CD4-positive, alpha-beta T cell treated with Interferon alpha-2 for 1 hour (primary cell): ENCODE results near the gene RET.
"Not testable (repeated sequence)": the region's sequence is repeated elsewhere in the genome, so short reads cannot be mapped to it uniquely, and the experiment has no call there.

Experiments used
- DNase-seq, 2 donors: peaks; one replicate each; pipeline ENCODE4 v3.0.0-alpha.2; 2020 to 2022

The RET gene

DNA sequence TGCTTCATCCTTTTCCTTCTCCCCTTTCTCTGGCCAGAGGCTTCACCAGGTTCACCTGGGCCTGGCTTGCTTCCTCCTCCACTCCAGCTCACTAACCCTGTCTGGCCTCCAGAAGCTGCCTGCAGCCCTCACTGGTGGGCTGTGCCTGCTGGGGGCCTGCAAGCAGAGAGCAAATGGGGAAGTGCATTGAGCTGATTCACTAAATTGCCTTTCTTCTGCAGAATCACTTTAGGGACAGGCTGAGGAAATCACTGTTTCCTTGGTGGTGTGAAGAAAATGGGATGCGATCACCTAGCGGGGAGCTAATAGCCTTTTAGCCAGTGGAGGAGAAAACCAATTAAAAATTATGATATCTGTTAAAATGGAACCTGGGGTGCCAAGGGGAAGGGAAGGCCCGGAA is 3.0 kb downstream of the RET start:
- no peak for DNase-seq

DNA sequence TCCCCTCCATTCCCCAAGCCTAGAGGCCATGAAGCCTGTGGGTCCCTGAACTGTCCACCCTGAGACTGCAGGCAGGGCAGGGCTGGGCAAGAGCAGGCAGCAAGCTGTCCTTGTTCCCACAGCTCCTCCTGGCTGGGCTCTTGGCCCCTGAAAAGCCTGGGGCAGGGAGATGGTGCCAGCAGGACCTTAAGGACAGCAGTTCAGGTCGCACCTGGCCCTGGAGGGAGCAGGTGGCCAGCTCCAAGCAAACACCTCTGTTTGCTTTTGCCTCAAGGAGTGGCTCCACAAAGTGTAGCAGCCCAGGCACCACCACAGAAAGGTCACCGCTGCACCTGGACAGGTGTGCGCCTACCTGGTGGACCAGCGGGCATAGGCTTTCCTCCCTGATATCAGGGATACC is 5.2 kb downstream of the RET start:
- no peak for DNase-seq

DNA sequence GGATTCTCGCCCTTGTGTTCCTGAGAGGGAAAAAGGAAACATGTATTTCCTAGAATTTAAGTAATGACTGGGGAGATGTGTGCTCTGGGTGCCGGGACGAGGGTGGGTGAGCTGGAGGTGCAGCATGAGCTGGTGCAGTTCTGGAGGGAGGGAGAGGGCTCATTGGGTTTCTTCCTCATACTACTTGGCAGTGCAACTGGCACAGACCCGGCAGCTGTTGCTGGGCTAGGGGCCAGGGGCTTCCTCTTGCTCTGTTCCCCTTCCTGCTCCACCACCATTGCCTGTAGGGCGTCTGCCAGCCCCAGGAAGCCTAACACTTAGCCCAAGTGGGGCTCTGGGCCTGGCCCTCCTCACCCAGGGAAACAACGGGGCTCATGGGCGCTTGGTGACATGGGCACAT is 5.9 kb downstream of the RET start:
- no peak for DNase-seq

DNA sequence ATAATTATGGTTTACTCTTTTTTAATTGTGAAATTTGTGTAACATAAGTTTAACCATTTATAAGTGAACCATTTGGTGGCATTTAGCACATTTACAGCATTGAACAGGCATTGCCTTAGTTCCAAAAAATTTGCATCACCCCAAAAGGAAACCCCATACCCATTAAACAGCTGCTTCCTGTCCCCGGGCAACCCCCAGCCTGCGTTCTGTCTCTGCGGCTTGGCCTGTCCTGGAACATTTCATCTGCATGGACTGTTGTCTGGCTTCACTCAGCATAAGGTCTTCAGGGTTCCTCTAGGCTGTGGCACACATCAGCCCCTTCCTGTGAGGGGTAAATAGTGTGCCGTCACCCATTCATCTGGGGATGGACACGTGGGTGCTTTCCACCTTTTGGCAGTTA is 6.9 kb downstream of the RET start:
- no peak for DNase-seq

DNA sequence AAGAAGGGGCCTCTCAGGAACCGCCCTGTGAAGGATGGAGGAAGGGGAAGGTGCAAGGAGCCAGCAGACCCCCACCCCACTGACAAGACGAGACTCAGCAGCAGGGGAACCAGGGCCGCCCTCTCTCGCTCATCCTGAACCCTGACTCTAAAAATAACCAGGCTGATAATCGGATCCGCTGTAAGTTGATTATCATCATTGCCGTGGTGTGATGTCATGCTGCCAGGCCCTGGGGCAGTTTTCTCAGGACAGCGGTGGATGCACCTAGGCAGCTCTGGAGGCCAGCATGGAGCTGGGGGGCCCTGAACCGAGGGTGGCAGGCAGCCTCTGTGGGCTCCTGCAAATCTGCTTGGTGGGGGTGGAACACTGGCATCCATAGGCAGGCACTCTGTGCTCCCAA is 7.9 kb downstream of the RET start:
- DNase-seq, result no peak

DNA sequence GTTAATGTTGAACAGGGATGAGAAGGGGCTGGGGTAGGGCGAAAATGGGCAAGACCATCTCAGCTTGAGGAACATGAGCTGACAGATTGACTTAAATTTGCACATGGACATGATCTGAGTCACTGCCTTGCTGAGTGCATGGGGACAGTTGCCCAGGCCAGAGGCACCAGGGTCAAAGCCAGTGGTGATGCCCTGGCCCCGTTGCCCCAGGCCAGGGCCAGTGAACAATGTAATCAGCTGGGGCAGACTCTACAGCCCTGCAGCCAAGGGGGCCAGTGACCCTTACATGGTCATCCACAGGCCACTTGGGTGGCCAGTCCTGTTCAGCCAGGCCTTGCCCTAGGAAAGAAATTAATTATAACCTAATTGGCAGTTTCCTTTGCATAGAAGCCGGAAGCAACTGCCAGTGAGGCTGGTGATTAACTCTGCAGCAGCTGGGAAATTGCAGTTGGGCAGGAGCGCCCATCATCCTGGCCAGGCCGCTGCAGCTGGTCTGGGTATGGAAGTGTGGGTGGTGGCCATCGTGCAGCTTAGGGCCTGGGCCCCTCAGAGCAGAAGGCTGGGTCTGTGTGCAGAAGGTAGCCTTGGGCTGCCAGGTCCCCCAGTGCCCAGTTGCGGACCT is 9.6 kb downstream of the RET start:
- no peak for DNase-seq

DNA sequence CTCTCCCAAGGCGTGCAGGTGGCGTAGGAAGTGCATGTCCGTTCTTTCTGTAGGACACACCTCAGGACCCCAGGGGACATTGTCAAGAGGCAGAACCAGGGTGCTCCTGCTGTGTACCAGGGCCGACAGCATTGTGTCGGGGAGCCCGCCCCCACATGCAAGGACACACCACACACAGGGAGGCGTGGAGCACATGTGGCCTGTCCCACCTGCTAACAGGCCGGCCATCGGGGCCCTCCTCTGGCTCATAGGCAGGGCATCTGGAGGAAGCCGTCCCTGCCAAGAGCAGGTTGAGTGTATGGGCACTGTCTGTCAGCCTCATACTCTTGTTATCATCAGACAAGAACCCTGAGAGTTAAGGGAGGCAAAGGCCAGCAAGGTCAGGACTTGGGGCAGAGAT is 12.7 kb downstream of the RET start:
- DNase-seq, result no peak

DNA sequence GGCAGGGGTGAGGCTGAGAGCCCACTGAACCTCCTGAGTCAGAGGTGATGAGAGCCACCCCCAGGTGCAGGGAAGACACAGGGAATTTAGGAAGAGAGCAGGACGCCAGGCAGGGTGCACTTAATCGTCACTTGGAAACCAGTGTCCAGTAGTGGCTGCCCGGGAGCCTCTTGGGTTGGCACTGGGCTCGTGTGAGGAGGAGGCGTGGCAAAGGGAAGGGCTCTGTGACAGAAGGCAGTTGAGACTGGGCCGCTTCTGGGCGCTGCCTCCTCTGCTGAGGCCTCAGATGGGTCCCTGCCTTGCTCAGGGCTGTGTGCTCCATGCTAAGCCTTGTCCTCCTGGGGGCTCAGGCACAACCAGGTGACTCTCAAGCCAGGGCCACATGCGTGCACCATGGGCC is 13.3 kb downstream of the RET start:
- no peak for DNase-seq

DNA sequence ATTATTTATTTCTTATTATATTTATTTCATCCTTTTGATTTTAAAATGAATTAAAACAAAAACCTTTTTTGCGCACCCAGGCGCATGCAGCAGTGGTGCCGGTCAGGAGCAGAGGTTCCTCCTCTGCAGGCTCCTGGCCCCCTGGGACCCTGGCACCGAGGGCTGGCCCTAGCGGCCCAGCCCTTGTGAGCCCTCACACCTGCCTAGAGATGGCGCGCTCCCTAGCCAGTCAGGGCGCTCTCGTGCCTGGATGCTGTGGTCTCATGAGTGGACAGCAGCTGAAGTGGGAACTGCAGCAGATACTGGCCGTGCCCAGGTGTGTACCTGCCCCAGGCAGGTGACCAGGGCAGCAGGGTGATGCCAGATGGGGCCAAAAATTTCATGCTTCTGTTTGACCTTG is 13.8 kb downstream of the RET start:
- DNase-seq, result no peak

DNA sequence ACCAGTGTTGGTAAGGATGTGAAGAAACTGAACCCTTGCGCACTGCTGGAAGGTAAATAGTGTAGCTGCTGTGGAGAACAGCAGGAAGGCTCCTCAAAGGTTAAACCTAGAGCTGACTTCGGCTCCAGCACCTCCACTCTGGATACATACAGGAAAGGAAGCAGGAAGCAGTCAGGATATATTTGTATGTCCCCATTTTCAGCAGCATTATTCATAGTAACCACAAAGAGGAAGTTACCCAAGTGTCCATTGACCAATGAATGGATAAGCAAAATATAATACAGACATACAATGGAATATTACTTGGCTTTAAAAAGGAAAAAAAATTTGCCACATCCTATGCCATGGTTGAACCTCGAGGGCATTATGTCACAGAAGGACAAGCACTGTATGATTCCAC is 15.0 kb downstream of the RET start:
- DNase-seq, result no peak

DNA sequence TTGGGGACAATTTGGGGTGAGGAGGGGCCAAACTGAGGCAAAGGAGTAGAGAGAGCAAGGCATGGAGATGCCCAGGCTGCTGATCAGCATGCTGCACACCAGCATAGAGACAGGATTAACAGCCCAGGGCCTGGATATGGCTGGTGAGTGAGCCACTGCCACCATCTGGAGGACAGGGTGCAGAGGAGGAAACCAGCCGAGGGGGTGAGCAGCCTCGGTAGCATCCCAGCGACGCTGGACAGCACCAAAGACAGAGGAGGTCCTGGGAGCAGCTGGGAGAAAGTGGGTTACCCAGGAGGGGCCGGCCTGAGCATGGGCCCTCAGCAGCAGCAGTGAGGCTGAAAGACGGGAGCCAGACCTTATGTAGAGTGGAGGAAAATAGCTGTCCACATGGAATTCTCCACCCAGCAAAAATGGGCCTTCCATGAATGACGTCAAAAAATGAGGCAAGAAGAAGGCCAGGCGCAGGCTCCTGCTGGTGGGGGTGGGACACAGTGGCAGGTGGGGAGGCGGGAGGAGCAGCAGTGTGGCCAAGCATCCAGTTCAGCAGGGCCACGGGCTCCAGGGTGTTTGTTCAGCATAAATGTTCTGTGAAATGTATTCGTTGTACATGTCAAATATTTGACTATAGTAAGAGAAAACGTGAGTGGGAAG is 16.7 kb downstream of the RET start:
- DNase-seq, result no peak

DNA sequence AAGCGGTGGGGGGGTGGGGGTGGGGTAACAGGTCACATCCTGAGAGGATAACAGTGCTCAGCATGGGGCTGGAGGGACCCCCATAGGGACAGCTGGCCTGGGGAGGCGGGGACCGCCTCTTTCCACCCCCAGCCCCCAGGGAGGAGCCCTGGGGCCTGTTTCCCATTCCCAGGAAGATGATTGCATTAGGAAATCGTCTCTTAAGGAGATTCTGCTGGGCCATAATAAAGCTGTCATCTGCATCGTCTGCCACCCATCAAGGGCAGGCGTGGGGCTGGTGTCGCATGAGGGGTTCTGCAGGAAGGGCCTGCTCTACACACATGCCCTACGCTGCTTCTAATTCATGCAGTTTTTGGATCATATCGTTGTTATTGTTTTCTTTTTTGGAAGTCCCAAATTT is 17.2 kb downstream of the RET start:
- no peak for DNase-seq

DNA sequence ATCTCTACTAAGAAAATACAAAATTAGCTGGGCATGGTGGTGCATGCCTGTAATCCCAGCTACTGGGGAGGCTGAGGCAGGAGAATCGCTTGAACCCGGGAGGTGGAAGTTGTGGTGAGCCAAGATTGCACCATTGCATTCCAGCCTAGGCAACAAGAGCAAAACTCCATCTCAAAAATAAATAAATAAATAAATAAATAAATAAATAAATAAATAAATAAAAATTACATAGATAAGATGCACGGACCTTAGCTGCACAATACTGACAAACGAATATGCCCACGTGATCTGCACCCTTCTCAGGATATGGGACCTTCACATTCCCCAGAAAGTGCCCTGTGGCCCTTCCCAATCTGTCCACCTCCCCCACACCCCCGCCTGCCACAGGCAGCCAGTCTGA is 22.5 kb downstream of the RET start:
- DNase-seq, result not testable (repeated sequence)

DNA sequence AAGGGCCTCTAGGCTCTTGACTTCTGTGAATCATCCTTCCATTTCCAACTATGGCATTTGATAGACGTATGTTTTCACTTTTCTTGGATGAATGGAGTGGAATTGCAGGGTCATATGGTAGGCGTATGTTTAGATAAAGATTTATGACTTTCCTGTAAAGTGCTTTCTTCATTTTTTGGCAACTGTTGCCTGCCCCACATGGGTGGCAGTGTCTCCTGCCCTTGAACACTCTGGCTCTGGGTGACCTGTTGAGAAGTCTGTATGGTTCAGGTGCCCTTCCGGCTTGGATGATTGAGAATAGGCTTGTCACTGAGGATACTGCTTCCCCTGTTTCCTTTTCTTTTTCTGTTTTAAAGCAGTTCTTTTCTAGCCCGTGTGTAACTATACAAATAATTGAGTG is 23.1 kb downstream of the RET start:
- no peak for DNase-seq

DNA sequence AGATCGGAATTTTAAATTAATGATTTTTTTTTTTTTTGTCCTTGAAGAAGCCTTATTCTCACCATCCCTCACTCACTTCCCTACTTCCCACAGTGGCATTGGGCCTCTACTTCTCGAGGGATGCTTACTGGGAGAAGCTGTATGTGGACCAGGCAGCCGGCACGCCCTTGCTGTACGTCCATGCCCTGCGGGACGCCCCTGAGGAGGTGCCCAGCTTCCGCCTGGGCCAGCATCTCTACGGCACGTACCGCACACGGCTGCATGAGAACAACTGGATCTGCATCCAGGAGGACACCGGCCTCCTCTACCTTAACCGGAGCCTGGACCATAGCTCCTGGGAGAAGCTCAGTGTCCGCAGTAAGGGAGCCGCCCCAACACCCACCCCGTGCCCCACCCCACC is 23.5 kb downstream of the RET start:
- DNase-seq, result no peak

DNA sequence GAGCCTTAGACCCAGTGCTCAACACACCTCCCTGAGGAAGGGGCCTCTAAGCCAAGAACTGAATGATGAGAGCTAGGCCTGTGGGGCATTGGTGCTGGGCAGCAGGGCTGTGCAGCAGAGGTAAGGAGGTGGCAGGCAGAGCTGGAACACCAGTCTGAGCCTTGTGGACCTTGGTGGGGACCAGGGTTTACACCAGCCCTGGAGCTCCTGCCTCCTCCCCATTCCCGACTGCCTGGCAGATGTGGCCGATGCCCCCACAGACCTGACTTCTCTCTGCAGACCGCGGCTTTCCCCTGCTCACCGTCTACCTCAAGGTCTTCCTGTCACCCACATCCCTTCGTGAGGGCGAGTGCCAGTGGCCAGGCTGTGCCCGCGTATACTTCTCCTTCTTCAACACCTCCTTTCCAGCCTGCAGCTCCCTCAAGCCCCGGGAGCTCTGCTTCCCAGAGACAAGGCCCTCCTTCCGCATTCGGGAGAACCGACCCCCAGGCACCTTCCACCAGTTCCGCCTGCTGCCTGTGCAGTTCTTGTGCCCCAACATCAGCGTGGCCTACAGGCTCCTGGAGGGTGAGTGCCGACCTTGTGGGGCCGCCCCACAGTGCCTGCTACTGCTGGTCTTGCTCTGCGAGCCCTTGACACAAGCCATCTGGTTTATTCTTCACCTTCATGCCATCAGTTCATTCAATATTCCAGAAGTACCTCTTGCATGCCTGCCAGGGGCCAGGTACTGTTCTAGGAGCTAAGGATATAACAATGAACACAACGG is 25.4 kb downstream of the RET start:
- DNase-seq, result no peak

DNA sequence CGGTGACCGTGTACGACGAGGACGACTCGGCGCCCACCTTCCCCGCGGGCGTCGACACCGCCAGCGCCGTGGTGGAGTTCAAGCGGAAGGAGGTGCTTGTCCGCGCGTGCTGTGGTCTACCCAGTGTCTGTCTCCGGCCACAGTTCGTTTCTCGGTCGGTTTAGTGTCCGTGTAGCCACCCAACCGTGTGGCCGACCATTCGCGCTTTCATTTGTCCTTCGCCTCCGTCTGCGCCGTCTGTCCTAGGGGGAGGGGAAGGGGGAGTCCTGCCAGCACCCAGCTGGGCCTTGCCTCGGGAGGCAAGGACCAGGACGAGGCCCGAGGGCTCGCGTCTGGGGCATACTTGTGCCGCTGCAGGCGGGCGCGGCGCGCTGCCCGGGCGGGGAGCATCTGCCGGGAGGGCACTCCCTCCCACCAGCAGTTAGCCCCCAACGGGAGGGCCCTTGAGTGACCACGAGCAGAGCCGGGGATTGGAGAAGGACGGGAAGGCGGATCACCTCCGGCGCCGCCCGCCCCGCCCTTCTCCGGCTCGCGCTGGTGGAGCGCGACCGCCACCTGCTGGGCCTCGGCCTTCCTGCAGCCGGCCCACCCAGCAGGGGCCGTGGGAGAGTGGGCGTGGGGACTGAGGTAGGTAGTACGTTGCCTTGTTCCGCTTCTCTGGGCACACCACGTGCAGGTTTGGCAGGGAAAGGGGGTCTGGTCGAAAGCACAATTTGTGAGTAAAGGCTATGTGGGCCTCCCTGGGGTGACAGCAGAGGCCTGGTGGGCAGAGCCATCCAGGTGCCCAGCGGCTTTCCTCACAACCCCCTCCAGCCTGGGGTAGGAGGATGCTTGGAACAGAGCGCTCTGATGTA is 28.5 kb downstream of the RET start:
- DNase-seq, result peak; percentile 70 to 80

DNA sequence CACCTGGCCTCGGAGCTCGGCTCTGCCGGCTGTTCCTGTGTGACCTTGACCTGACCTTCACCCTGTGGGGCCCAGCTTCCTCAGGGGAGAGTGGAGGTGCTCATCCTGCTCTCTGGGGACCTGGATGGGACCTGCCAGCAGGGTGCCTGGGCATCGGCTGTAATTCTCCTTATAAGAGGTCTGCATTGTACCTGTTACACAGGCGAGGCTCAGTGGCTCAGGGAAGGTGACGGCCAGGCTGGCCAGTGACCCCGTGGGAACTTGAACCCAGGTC is 29.0 kb downstream of the RET start:
- DNase-seq, result no peak

DNA sequence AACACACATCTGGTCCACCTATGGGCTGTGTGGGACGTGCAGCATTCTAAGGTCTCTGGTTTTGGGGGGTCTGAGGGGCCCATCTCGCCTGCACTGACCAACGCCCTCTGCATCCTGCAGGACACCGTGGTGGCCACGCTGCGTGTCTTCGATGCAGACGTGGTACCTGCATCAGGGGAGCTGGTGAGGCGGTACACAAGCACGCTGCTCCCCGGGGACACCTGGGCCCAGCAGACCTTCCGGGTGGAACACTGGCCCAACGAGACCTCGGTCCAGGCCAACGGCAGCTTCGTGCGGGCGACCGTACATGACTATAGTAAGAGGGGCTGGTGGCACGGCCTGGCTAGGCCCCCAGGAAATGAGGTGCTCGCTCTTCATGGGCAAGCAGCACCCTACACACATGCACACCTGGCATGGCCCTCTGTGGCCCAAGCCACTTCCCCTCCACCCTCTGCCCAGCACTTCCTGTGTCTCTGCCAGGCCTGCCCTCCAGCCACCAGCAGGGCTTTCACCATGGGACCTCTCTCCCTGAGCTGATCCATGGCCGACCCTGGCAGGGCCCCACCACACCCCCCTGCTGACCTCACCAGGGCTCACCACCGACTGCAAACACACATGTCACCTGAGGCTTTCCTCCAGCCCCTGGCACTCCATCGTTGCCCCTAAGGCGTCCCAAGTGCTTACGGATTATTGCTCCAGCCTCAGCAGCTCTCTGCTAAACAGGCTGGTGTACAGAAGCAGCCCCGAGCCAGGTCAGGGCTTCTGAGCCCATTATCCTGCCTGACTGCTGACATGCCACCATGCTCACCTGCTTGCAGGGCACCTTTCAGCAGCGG is 29.6 kb downstream of the RET start:
- DNase-seq, result no peak

DNA sequence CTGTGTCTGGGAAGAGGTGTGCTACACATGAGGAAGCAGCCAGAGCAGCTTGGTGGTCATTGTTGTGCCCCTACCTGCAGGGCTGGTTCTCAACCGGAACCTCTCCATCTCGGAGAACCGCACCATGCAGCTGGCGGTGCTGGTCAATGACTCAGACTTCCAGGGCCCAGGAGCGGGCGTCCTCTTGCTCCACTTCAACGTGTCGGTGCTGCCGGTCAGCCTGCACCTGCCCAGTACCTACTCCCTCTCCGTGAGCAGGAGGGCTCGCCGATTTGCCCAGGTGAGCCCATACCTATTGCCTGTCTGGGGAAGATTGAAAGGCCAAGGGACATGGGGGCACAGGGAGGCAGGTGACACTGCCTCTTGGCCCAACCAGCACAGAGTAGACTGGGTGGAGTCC is 32.1 kb downstream of the RET start:
- DNase-seq, result no peak

DNA sequence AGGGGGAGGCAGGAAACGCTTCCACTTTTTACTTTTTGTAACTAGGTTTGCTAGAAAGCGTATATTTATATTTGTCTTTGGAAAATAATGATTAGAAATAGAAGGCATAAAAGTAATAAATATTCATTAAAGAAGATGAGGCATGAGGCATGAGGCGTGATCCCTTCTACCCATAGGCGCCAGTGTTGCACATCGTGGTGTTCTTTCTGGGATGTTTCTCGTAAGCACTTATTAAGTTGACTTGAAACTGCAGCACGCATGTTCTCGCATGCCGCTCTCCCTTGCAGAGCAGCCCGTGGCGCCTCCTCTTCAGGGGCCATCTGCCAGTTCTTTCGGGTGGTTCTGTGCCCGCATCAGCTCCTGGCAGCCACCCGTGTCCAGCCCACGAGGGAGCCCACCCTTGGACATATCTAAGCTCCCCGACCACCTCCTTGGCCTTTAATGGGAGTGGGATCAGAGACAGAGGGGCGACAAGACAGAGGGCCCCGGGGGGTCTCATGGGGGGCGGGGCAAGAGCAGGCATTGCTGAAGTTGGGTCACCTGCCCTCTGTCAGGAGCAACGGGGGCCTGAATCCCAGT is 32.9 kb downstream of the RET start:
- no peak for DNase-seq

DNA sequence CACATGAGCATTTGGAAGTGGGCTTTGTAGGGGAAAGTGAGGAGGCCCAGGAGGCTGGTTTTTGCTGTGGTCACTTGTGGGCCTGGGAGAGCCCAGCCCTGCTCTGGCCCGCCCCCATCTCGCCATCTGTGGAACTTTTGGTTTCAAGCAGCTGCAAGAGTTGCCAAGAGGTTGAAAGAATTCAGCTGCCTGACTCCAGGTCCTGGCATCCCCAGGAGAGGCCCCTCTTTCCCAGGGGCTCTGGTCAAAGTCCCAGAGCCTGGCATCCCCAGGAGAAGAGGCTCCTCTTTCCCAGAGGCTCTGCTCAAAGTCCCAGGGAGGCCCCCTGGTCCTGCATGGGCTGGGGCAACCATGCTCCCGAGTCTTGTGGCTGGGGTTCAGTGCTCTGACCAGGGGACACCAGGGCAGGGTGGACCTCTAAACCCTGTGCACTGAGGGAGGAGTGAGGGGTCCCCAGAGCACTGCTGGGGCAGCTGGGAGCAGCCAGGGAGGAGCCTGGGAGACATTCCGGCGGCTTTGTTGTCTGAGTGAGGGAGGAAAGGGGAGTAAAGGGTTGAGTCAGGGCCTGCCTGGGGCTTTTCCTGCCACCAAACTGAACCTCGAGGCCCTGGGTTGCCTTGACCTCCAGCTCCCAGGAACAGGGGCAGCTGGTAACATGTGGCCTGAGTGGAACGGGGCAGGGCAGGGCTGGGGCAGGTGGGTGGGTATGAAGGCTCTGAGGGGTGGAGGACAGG is 33.6 kb downstream of the RET start:
- no peak for DNase-seq
